ENCODE results near the gene FRMD4A. TPM values are rescaled to one million over a fixed set of nuclear protein-coding genes. Genes with fewer than 3 reads are reported as not detected.

Gene FRMD4A
- total RNA-seq, 1 donor from 2014 or later, result 0.64 TPM

- H3K27ac Mint-ChIP-seq, result no peak overlapping the region
- ChIA-PET POLR2A (no interaction called here), CTCF (no interaction called here)
- no peaks in the 10 kb centered on the region for H3K36me3 Mint-ChIP-seq (ENCODE audit: low read depth)
- ATAC-seq (ENCODE audit: low read depth) (no peak), DNase-seq (no peak)
- no peak for TF ChIP-seq CTCF (IDR thresholded peaks at IDR 0.05)
- H3K4me1 Mint-ChIP-seq, result peaks cover 9% of the 10 kb centered on the region
- H3K27me3 Mint-ChIP-seq, result peaks cover 8% of the 10 kb centered on the region
- H3K9me3 Mint-ChIP-seq, result no peaks in the 10 kb centered on the region
- intact Hi-C loops (cut with micrococcal nuclease), result no loop called here
- H3K4me3 Mint-ChIP-seq, result no peak overlapping the region
Measured at GRCh38 chr10:14126697-14127440, 203.9 kb downstream of the FRMD4A start.

DNA sequence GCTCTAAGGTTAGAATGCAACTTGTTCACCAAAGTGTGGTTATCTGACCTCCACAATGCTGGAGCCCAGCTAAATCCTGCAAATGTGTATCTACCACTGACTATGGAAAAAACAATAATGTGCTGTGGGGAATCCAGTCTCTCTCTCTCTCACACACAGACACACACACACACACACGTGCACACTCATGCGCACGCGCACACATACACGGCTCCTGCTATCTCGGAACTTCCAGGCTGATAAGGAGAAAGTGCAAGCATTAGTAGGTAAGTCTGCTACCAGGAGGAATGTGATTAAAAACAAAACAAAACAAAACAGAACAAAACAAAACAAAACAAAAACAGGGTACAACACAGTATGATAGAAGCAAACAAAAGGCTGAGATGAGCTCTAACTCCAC lies 205.2 kb downstream of the FRMD4A start:
- CTCF ChIA-PET, result no interaction called here
- H3K9me3 Mint-ChIP-seq, result no peaks in the 10 kb centered on the region
- DNase-seq (no peak), ATAC-seq (ENCODE audit: low read depth) (no peak)
- intact Hi-C loops (cut with micrococcal nuclease), result no loop called here
- peaks cover 9% of the 10 kb centered on the region for H3K4me1 Mint-ChIP-seq
- H3K4me3 Mint-ChIP-seq, result no peak overlapping the region
- no peak for TF ChIP-seq CTCF (IDR thresholded peaks at IDR 0.05)
- POLR2A ChIA-PET, result no interaction called here
- H3K27me3 Mint-ChIP-seq, result peaks cover 8% of the 10 kb centered on the region
- no peaks in the 10 kb centered on the region for H3K36me3 Mint-ChIP-seq (ENCODE audit: low read depth)
- H3K27ac Mint-ChIP-seq, result no peak overlapping the region

- Mint-ChIP-seq H3K4me3 (no peak overlapping the region), H3K27me3 (peaks cover 8% of the 10 kb centered on the region), H3K9me3 (no peaks in the 10 kb centered on the region), H3K4me1 (peaks cover 9% of the 10 kb centered on the region), H3K36me3 (ENCODE audit: low read depth) (no peaks in the 10 kb centered on the region), H3K27ac (no peak overlapping the region)
- TF ChIP-seq CTCF (IDR thresholded peaks at IDR 0.05), result no peak
- intact Hi-C loops (cut with micrococcal nuclease), result no loop called here
- POLR2A ChIA-PET, result no interaction called here
- DNase-seq (no peak), ATAC-seq (ENCODE audit: low read depth) (no peak)
- CTCF ChIA-PET, result no interaction called here
Measured at GRCh38 chr10:14124941-14125340, 205.8 kb downstream of the FRMD4A start.

DNA sequence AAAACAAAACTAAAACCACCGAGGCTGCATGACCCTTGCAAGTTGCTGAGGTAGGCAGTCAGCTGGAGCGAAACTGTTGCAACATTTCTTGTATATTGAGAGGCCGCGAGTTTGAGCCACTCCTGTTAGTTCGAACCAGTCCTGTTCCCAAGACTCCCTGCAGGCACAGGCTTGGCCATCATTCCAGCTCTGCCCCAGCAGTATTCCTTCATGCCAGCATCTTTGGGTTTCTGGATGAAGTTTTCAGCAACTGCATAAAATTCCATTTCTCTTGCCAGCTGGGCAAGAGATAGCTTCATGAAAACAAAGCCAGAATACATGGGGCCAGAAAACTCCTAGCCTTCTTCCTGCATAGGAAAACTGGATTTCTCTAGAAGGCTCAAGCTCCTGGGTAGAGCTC lies 207.6 kb downstream of the FRMD4A start:
- intact Hi-C loops (cut with micrococcal nuclease), result no loop called here
- TF ChIP-seq CTCF (IDR thresholded peaks at IDR 0.05), result no peak
- Mint-ChIP-seq H3K4me1 (no peaks in the 10 kb centered on the region), H3K4me3 (no peak overlapping the region), H3K9me3 (no peaks in the 10 kb centered on the region), H3K27ac (no peak overlapping the region), H3K27me3 (peaks cover 8% of the 10 kb centered on the region), H3K36me3 (ENCODE audit: low read depth) (no peaks in the 10 kb centered on the region)
- POLR2A ChIA-PET, result no interaction called here
- no peak for ATAC-seq (ENCODE audit: low read depth)
- no peak for DNase-seq
- CTCF ChIA-PET, result no interaction called here

DNA sequence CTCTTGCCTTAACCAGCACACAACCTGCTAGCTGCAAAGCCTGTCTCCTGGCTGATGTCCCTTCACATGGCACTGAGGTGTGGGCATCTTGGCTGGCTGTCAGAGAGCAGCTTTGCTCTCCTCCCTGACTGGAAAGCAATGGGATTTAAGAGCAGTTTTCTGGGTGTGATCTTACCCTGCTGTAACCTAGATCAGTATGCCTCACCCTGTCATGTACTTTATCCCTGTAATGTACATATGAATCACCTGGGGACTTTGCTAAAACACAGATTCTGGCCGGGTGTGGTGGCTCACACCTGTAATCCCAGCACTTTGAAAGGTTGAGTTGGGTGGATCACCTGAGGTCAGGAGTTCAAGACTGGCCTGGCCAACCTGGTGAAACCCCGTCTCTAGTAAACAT lies 209.9 kb downstream of the FRMD4A start:
- H3K9me3 Mint-ChIP-seq, result no peaks in the 10 kb centered on the region
- no peaks in the 10 kb centered on the region for H3K36me3 Mint-ChIP-seq (ENCODE audit: low read depth)
- no peak overlapping the region for H3K27ac Mint-ChIP-seq
- DNase-seq, result no peak
- TF ChIP-seq CTCF (IDR thresholded peaks at IDR 0.05), result no peak
- ChIA-PET POLR2A (no interaction called here), CTCF (no interaction called here)
- H3K4me3 Mint-ChIP-seq, result no peak overlapping the region
- H3K4me1 Mint-ChIP-seq, result peaks cover 11% of the 10 kb centered on the region
- intact Hi-C loops (cut with micrococcal nuclease), result no loop called here
- no peak for ATAC-seq (ENCODE audit: low read depth)
- H3K27me3 Mint-ChIP-seq, result peaks cover 6% of the 10 kb centered on the region

Data from activated B cell treated with CpG ODN at 0.5 μM for 24 hours (primary cell).